ENCODE results near the gene WDR91. TPM values are rescaled to one million over a fixed set of nuclear protein-coding genes. Genes with fewer than 3 reads are reported as not detected.
"Not testable (repeated sequence)": the region's sequence is repeated elsewhere in the genome, so short reads cannot be mapped to it uniquely, and the experiment has no call there.

Gene WDR91
- total and polyA plus RNA-seq, 8 donors = 22.9 to 67.6 (median 49.5) TPM

GRCh38 chr7:135234727-135235126, 23.4 kb upstream of the WDR91 start:
- DNase-seq = no peak
- no peak for ATAC-seq
- no peaks in the 10 kb centered on the region for H3K27me3 ChIP-seq
- no peaks in the 10 kb centered on the region for H3K4me1 ChIP-seq
- intact Hi-C loops (cut with DNase I) = no loop called here
- H3K36me3 ChIP-seq = no peaks in the 10 kb centered on the region
- no peaks in the 10 kb centered on the region for H3K9me3 ChIP-seq
- no peak overlapping the region for H3K27ac ChIP-seq
- H3K4me3 ChIP-seq = no peak overlapping the region
- no peak for TF ChIP-seq CTCF (IDR thresholded peaks at IDR 0.05)

- intact Hi-C loops (cut with DNase I); ATAC-seq; H3K27ac ChIP-seq: not testable (repeated sequence)
Measured at GRCh38 chr7:135234095-135234494, 22.8 kb upstream of the WDR91 start.

GRCh38 chr7:135233570-135233969, 22.2 kb upstream of the WDR91 start, which contains the start of gene STRA8:
TSS of gene STRA8 (plus strand) at chr7:135233838. CDS start at chr7:135240525, 6,687 bp downstream.
- H3K27me3 ChIP-seq = no peaks in the 10 kb centered on the region
- no peak for TF ChIP-seq CTCF (IDR thresholded peaks at IDR 0.05)
- intact Hi-C loops (cut with DNase I) = no loop called here
- no peaks in the 10 kb centered on the region for H3K9me3 ChIP-seq
- H3K4me1 ChIP-seq = no peaks in the 10 kb centered on the region
- ATAC-seq (no peak), DNase-seq (peak in 1 of 4 donors; percentile 76)
- H3K4me3 ChIP-seq = no peak within 1 kb of the TSS
- H3K27ac ChIP-seq = no peak within 1 kb of the TSS
- no peaks in the 10 kb centered on the region for H3K36me3 ChIP-seq

More at GRCh38 chr7:135234095-135234494, 22.8 kb upstream of the WDR91 start:
- H3K36me3 ChIP-seq, DNase-seq, H3K9me3 ChIP-seq, H3K27me3 ChIP-seq, H3K4me1 ChIP-seq, H3K4me3 ChIP-seq: not testable (repeated sequence)

GRCh38 chr7:135232720-135233119, 21.4 kb upstream of the WDR91 start:
- no peak overlapping the region for H3K27ac ChIP-seq
- DNase-seq (no peak), ATAC-seq (no peak)
- H3K27me3 ChIP-seq = no peaks in the 10 kb centered on the region
- no peaks in the 10 kb centered on the region for H3K4me1 ChIP-seq
- no peaks in the 10 kb centered on the region for H3K9me3 ChIP-seq
- no peak overlapping the region for H3K4me3 ChIP-seq
- TF ChIP-seq CTCF (IDR thresholded peaks at IDR 0.05) = no peak
- no peaks in the 10 kb centered on the region for H3K36me3 ChIP-seq
- intact Hi-C loops (cut with DNase I) = no loop called here

GRCh38 chr7:135232087-135232486, 20.8 kb upstream of the WDR91 start:
- no peak overlapping the region for H3K4me3 ChIP-seq
- no peak for TF ChIP-seq CTCF (IDR thresholded peaks at IDR 0.05)
- H3K27ac ChIP-seq = no peak overlapping the region
- intact Hi-C loops (cut with DNase I) = no loop called here
- no peaks in the 10 kb centered on the region for H3K9me3 ChIP-seq
- ATAC-seq = no peak
- no peaks in the 10 kb centered on the region for H3K36me3 ChIP-seq
- no peaks in the 10 kb centered on the region for H3K4me1 ChIP-seq
- DNase-seq = no peak
- no peaks in the 10 kb centered on the region for H3K27me3 ChIP-seq

- DNase-seq (no peak), ATAC-seq (no peak)
Measured at GRCh38 chr7:135231686-135232085, 20.4 kb upstream of the WDR91 start.

More at GRCh38 chr7:135231686-135232085, 20.4 kb upstream of the WDR91 start:
- intact Hi-C loops (cut with DNase I) = no loop called here
- no peaks in the 10 kb centered on the region for H3K4me1 ChIP-seq
- H3K9me3 ChIP-seq = no peaks in the 10 kb centered on the region
- H3K4me3 ChIP-seq = no peak overlapping the region
- H3K27ac ChIP-seq = no peak overlapping the region
- no peak for TF ChIP-seq CTCF (IDR thresholded peaks at IDR 0.05)
- H3K27me3 ChIP-seq = no peaks in the 10 kb centered on the region
- H3K36me3 ChIP-seq = no peaks in the 10 kb centered on the region
